HepG2 (cell line): ENCODE results near the gene RAI14. TPM values are rescaled to one million over a fixed set of nuclear protein-coding genes. Genes with fewer than 3 reads are reported as not detected.

Experiments used
- ASH2L ChIP-seq: fragments of 300-600, 200-600 bp; sonication (generic); IDR thresholded peaks from 2 replicates; pipeline ENCODE4 v1.7.0; 2017; ENCODE audit warnings: low read depth, mild to moderate bottlenecking, moderate library complexity, mixed read lengths, low read length; ENCODE audit not compliant: insufficient read length
- ESRRA ChIP-seq: sonication (generic); formaldehyde crosslinking; IDR thresholded peaks from 2 replicates; pipeline ENCODE4 v1.5.1; 2020; ENCODE audit warnings: mild to moderate bottlenecking, low read depth, missing genetic modification reagents
- FOXO1 ChIP-seq: sonication (generic); formaldehyde crosslinking; IDR thresholded peaks from 2 replicates; pipeline ENCODE4 v1.4.0; 2020; ENCODE audit warnings: missing genetic modification reagents
- JARID2 ChIP-seq: sonication (generic); formaldehyde crosslinking; IDR thresholded peaks from 2 replicates; pipeline ENCODE4 v1.8.1; 2023; ENCODE audit warnings: missing genetic modification reagents, inconsistent platforms; ENCODE audit not compliant: insufficient replicate concordance
- MNT ChIP-seq: fragments of 450-650 bp; IDR thresholded peaks from 2 replicates; pipeline ENCODE4 v1.6.1; 2016
- NCOR1 ChIP-seq: fragments of 200-600 bp; sonication (generic); IDR thresholded peaks from 2 replicates; pipeline ENCODE4 v1.7.0; 2017; ENCODE audit warnings: antibody characterized with exemption, low read length, borderline replicate concordance
- TBL1XR1 ChIP-seq: fragments of 150-350 bp; IDR thresholded peaks from 2 replicates; pipeline ENCODE4 v1.6.1; 2014; ENCODE audit warnings: borderline replicate concordance, low read length; ENCODE audit not compliant: partially characterized antibody
- ZFP37 ChIP-seq: sonication (generic); formaldehyde crosslinking; IDR thresholded peaks from 2 replicates; pipeline ENCODE4 v1.4.0; 2020; ENCODE audit warnings: missing genetic modification reagents, borderline replicate concordance
- ZKSCAN1 ChIP-seq: fragments of 150-350 bp; IDR thresholded peaks from 2 replicates; pipeline ENCODE4 v1.6.1; 2014; ENCODE audit warnings: low read length
- ZNF18 ChIP-seq: sonication (generic); formaldehyde crosslinking; IDR thresholded peaks from 2 replicates; pipeline ENCODE4 v1.8.0; 2022; ENCODE audit warnings: mild to moderate bottlenecking, missing genetic modification reagents; ENCODE audit not compliant: insufficient replicate concordance
- ZNF343 ChIP-seq: sonication (generic); formaldehyde crosslinking; IDR thresholded peaks from 2 replicates; pipeline ENCODE4 v1.4.0; 2020; ENCODE audit warnings: mild to moderate bottlenecking, missing genetic modification reagents
- ZNF431 ChIP-seq: sonication (generic); formaldehyde crosslinking; IDR thresholded peaks from 2 replicates; pipeline ENCODE4 v1.9.0; 2022; ENCODE audit warnings: missing genetic modification reagents, low read depth, mild to moderate bottlenecking, borderline replicate concordance
- ZNF800 ChIP-seq: sonication (generic); formaldehyde crosslinking; IDR thresholded peaks from 2 replicates; pipeline ENCODE4 v1.4.0; 2020; ENCODE audit warnings: missing genetic modification reagents
- ZNF850 ChIP-seq: sonication (generic); formaldehyde crosslinking; conservative IDR thresholded peaks from 2 replicates; pipeline ENCODE4 v1.9.0; 2021; ENCODE audit warnings: mild to moderate bottlenecking, missing genetic modification reagents
- polyA plus RNA-seq, 8 experiments: library from polyadenylated mRNA; depleted of rRNA in 3 of 8; stranded (reverse) in 7 of 8; unstranded in 1 of 8; fragments of >200 nt; fragmentation: Illumina TruSeq in 4 of 8; extraction: Trizol in 4 of 8; gene quantifications; 2 replicates each; pipeline versions ENCODE4 v1.2.1 to v1.2.3, GENCODE V29; 2011 to 2016; ENCODE audit warnings: low read depth in 4 of 8, missing spikeins in 1 of 8, mixed read lengths in 1 of 8; ENCODE audit not compliant: insufficient read depth in 1 of 8
- total RNA-seq, 5 experiments: library from RNA; depleted of rRNA; stranded (reverse); fragments of >200 nt; fragmentation: Illumina TruSeq; extraction: Trizol; gene quantifications; 2 replicates each; pipeline ENCODE4 v1.2.3, GENCODE V29; 2016; ENCODE audit warnings: low read depth in 1 of 5
- TF ChIP-seq, protein P1 (sequence below): sonication (generic); formaldehyde crosslinking; IDR thresholded peaks from 2 replicates; pipeline ENCODE4 v1.5.1; 2020; ENCODE audit warnings: mild to moderate bottlenecking, missing genetic modification reagents
- TF ChIP-seq, protein P2 (sequence below): sonication (generic); formaldehyde crosslinking; IDR thresholded peaks from 2 replicates; pipeline ENCODE4 v1.4.0; 2020; ENCODE audit warnings: mild to moderate bottlenecking, missing genetic modification reagents, borderline replicate concordance

Gene RAI14
- total and polyA plus RNA-seq, 2 of the 13 experiments (the other 11 are each of a cell fraction or from before 2014, with no cell fraction given): 12.6 to 18.2 TPM

DNA sequence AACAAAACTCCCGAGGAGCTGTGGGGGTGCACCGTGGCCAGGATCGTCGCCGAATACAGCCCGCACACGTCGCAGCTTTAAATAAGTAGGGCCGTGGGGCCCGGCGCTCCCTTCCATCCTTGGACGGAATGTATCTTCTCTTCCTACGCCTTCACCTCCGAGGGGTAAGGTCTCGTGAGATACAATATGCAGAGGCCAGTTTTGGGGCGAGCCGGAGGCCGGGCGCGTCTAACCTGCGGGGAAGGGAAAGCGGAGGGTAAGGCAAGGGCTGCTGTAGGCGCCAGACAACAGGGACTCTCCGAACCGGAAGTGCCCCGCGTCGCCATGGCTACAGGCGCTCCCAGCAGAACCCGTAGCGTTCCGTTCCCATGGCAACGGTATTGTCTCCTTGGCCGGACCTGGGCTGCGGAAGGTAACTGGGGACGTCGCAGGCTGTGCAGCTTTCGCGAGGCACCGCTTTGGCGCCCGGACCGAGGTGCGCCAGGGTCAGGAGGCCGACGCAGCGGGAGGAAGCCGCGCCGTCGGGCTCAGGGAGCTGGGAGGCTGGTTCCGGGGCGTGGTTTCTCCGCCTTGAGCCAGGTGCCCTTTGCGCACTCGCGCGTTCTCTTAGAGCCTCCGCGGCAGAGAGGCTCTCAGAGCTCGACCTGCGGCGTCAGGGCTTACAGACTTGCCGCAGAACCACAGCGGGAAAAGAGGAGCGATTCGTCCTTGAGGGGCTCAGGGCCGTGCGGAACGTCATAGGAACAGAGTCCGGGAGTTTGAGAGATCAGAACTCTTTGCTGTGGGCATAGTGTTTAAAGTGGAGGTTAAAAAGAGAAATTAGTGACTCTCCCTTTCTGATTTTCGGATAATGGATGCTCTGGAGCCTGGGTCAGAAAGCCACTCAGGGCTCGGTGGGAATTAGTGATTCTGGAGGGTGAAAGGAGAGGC is 182.9 kb downstream of the RAI14 start, which contains the start of gene TTC23L (continued):
- TF ChIP-seq, protein P1, sequence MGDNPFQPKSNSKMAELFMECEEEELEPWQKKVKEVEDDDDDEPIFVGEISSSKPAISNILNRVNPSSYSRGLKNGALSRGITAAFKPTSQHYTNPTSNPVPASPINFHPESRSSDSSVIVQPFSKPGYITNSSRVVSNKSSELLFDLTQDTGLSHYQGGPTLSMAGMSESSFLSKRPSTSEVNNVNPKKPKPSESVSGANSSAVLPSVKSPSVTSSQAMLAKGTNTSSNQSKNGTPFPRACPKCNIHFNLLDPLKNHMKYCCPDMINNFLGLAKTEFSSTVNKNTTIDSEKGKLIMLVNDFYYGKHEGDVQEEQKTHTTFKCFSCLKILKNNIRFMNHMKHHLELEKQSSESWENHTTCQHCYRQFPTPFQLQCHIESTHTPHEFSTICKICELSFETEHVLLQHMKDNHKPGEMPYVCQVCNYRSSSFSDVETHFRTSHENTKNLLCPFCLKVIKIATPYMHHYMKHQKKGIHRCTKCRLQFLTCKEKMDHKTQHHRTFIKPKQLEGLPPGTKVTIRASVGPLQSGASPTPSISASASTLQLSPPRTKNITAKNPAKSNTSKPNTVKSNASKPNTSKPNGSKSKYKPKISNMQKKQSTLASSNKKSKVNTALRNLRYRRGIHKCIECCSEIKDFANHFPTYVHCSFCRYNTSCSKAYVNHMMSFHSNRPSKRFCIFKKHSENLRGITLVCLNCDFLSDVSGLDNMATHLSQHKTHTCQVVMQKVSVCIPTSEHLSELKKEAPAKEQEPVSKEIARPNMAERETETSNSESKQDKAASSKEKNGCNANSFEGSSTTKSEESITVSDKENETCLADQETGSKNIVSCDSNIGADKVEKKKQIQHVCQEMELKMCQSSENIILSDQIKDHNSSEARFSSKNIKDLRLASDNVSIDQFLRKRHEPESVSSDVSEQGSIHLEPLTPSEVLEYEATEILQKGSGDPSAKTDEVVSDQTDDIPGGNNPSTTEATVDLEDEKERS (CRISPR knock-in tag): peak; percentile 88; the same call in 1 of the 2 replicates
- TF ChIP-seq ZFP37 (0 out of 2 replicates have a peak, but pooled peaks have one; percentile 54), NCOR1 (peak; percentile 71; the same call in 1 of the 2 replicates), ZNF18 (CRISPR knock-in tag) (no peak), ZNF431 (CRISPR knock-in tag) (peak; percentile 78; the same call in 1 of the 2 replicates), ESRRA (peak; percentile 82), FOXO1 (peak; percentile 19; the same call in 1 of the 2 replicates), ZKSCAN1 (no peak), JARID2 (no peak), ASH2L (peak; percentile 89), ZNF343 (CRISPR knock-in tag) (peak; percentile 98), ZNF800 (CRISPR knock-in tag) (peak; percentile 97), TBL1XR1 (peak; percentile 61), ZNF850 (CRISPR knock-in tag) (no peak), MNT (peak; percentile 57)
- TF ChIP-seq, protein P2, sequence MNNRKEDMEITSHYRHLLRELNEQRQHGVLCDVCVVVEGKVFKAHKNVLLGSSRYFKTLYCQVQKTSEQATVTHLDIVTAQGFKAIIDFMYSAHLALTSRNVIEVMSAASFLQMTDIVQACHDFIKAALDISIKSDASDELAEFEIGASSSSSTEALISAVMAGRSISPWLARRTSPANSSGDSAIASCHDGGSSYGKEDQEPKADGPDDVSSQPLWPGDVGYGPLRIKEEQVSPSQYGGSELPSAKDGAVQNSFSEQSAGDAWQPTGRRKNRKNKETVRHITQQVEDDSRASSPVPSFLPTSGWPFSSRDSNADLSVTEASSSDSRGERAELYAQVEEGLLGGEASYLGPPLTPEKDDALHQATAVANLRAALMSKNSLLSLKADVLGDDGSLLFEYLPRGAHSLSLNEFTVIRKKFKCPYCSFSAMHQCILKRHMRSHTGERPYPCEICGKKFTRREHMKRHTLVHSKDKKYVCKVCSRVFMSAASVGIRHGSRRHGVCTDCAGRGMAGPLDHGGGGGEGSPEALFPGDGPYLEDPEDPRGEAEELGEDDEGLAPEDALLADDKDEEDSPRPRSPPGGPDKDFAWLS (CRISPR knock-in tag): peak; percentile 69; the same call in 1 of the 2 replicates
